Activated naive CD8-positive, alpha-beta T cell (primary cell): Measurements from ENCODE around the gene MOK.
"Not testable (repeated sequence)": the region's sequence is repeated elsewhere in the genome, so short reads cannot be mapped to it uniquely, and the experiment has no call there.

Experiments used
- H3K27ac Mint-ChIP-seq: one replicate; pipeline ENCODE4 v1.8.0; 2021; ENCODE audit warnings: mixed read lengths
- H3K27me3 Mint-ChIP-seq: one replicate; pipeline ENCODE4 v1.8.0; 2021; ENCODE audit warnings: mixed read lengths
- H3K36me3 Mint-ChIP-seq: one replicate; pipeline ENCODE4 v1.8.0; 2021; ENCODE audit warnings: mixed read lengths
- H3K4me1 Mint-ChIP-seq: one replicate; pipeline ENCODE4 v1.8.0; 2021; ENCODE audit warnings: low read depth, mixed read lengths
- H3K4me3 Mint-ChIP-seq: one replicate; pipeline ENCODE4 v1.8.0; 2021; ENCODE audit warnings: mild to moderate bottlenecking, mixed read lengths
- H3K9me3 Mint-ChIP-seq: one replicate; pipeline ENCODE4 v1.8.0; 2021; ENCODE audit warnings: low read depth, mixed read lengths

The MOK gene

DNA sequence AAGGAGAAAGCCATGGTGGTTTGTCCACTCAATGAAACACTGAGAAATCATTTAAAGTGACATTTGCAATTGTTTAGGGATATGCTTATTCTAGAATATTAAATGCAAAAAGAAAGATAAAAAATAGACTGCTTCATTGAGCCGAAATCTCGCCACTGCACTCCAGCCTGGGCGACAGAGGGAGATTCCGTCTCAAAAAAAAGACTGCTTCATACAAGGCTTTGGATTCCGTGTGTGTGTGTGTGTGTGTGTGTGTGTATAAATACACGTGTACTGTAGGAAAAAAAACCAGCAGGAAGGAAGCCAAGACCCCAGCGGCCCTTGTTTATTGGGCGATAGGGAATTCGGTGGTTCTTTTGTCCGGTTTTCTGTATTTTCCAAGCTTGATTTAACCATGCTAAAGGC lies 11.4 kb upstream of the MOK start:
- peak overlapping the region; percentile 91 for H3K27ac Mint-ChIP-seq
- no peaks in the 10 kb centered on the region for H3K36me3 Mint-ChIP-seq
- peaks cover 46% of the 10 kb centered on the region for H3K4me1 Mint-ChIP-seq
- H3K9me3 Mint-ChIP-seq: no peaks in the 10 kb centered on the region
- peak overlapping the region; percentile 94 for H3K4me3 Mint-ChIP-seq
- H3K27me3 Mint-ChIP-seq: no peaks in the 10 kb centered on the region

- H3K27ac Mint-ChIP-seq: no peak overlapping the region
- no peaks in the 10 kb centered on the region for H3K27me3 Mint-ChIP-seq
- no peaks in the 10 kb centered on the region for H3K36me3 Mint-ChIP-seq
- peak overlapping the region; percentile 87 for H3K4me3 Mint-ChIP-seq
- H3K9me3 Mint-ChIP-seq: no peaks in the 10 kb centered on the region
- peaks cover 41% of the 10 kb centered on the region for H3K4me1 Mint-ChIP-seq
Measured at GRCh38 chr14:102315121-102315520, 10.2 kb upstream of the MOK start.

- Mint-ChIP-seq H3K4me1 (peaks cover 40% of the 10 kb centered on the region), H3K27ac (peak overlapping the region; percentile 62), H3K9me3 (no peaks in the 10 kb centered on the region), H3K27me3 (no peaks in the 10 kb centered on the region), H3K4me3 (peak overlapping the region; percentile 87), H3K36me3 (no peaks in the 10 kb centered on the region)
Measured at GRCh38 chr14:102314242-102315011, 9.5 kb upstream of the MOK start.

- H3K36me3 Mint-ChIP-seq: no peaks in the 10 kb centered on the region
- no peaks in the 10 kb centered on the region for H3K9me3 Mint-ChIP-seq
- peaks cover 11% of the 10 kb centered on the region for H3K4me1 Mint-ChIP-seq
- H3K4me3 Mint-ChIP-seq: peak overlapping the region; percentile 97
- no peak overlapping the region for H3K27ac Mint-ChIP-seq
- no peaks in the 10 kb centered on the region for H3K27me3 Mint-ChIP-seq
Measured at GRCh38 chr14:102303664-102304063, 1.3 kb downstream of the MOK start.

DNA sequence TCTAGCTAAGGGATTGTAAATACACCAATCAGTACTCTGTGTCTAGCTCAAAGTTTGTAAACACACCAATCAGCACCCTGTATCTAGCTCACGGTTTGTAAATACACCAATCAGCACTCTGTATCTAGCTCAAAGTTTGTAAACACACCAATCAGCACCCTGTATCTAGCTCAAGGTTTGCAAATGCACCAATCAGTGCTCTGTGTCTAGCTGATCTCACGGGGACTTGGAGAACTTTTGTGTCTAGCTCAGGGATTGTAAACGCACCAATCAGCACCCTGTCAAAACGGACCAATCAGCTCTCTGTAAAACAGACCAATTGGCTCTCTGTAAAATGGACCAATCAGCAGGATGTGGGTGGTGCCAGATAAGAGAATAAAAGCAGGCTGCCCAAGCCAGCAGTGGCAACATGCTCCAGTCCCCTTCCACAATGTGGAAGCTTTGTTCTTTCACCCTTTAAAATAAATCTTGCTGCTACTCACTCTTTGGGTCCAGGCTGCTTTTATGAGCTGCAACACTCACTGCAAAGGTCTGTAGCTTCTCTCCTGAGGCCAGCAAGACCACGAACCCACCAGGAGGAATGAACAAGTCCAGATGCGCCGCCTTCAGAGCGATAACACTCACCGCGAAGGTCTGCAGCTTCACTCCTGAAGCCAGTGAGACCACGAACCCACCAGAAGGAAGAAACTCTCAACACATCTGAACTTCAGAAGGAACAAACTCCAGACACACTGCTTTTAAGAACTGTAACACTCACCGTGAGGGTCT lies 6.5 kb downstream of the MOK start:
- H3K4me3 Mint-ChIP-seq, H3K9me3 Mint-ChIP-seq, H3K36me3 Mint-ChIP-seq, H3K27ac Mint-ChIP-seq, H3K27me3 Mint-ChIP-seq, H3K4me1 Mint-ChIP-seq: not testable (repeated sequence)

DNA sequence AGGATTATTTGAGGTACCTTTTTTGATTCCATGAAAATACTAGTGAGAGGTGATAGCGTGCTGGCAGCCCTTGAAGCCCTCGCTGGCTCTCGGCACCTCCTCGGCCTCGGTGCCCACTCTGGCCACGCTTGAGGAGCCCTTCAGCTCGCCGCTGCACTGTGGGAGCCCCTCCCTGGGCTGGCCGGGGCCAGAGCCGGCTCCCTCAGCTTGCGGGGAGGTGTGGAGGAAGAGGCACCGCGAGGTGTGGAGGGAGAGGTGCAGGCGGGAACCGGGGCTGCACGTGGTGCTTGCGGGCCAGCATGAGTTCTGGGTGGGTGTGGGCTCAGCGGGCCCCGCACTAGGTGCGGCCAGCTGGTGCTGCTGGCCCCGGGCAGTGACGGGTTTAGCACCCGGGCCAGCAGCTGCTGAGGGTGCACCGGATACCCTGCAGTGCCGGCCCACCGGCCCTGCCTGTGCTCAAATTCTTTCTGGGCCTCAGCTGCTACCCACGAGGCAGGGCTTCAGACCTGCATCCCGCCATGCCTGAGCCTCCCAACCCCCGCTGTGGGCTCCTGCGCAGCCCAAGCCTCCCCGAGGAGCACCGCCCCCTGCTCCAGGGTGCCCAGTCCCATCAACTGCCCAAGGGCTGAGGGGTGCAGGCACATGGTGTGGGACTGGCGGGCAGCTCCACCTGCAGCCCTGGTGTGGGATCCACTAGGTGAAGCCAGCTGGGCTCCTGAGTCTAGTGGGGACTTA lies 7.4 kb downstream of the MOK start:
- Mint-ChIP-seq H3K27ac (no peak overlapping the region), H3K27me3 (no peaks in the 10 kb centered on the region), H3K9me3 (no peaks in the 10 kb centered on the region)

DNA sequence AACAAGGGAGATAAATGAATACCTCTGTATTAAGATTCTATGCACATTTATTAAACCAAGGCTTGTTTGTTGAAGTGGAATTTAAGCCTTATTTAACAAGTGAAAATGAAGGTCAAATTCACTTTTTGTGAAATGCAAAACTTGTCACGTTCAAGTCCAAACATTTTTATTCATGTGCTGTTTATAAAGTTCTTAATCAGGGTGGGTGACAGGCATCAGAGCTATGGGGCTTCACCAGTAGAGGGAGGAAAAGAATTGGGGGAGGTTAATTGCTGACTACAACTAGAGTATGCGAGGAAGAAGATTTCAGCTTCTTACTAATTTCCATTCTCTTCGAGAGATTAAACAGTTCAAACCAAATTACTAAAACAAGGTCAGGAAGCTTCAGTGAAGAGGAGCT lies 9.7 kb downstream of the MOK start:
- no peaks in the 10 kb centered on the region for H3K9me3 Mint-ChIP-seq
- H3K36me3 Mint-ChIP-seq: no peaks in the 10 kb centered on the region
- no peak overlapping the region for H3K27ac Mint-ChIP-seq
- H3K4me3 Mint-ChIP-seq: no peak overlapping the region
- H3K4me1 Mint-ChIP-seq: no peaks in the 10 kb centered on the region
- no peaks in the 10 kb centered on the region for H3K27me3 Mint-ChIP-seq

More for the DNA sequence above, 7.4 kb downstream of the MOK start:
- Mint-ChIP-seq H3K4me1 (no peaks in the 10 kb centered on the region), H3K36me3 (no peaks in the 10 kb centered on the region), H3K4me3 (no peak overlapping the region)

- H3K27me3 Mint-ChIP-seq: no peaks in the 10 kb centered on the region
- no peaks in the 10 kb centered on the region for H3K4me1 Mint-ChIP-seq
- H3K27ac Mint-ChIP-seq: no peak overlapping the region
- H3K9me3 Mint-ChIP-seq: no peaks in the 10 kb centered on the region
- no peaks in the 10 kb centered on the region for H3K36me3 Mint-ChIP-seq
- H3K4me3 Mint-ChIP-seq: no peak overlapping the region
Measured at GRCh38 chr14:102293781-102294180, 11.2 kb downstream of the MOK start.

DNA sequence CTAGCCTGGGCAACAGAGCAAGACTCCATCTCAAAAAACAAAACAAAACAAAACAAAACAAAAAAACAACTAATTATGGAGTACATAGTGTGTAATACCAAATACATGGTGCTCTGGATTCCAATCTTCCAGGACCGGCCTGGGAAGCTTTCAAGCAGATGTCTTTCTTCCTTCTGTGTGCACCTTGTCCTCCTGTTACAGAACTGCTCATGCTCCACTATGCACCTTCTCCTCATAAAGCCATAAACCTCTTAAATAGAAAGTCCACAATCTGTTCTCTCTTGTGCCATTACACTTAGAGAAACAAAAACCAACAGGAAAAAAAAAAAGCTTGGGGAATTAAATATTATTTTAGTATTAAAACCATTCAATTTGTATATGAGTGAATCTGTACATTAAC lies 12.5 kb downstream of the MOK start:
- H3K4me1 Mint-ChIP-seq: no peaks in the 10 kb centered on the region
- H3K9me3 Mint-ChIP-seq: no peaks in the 10 kb centered on the region
- no peaks in the 10 kb centered on the region for H3K27me3 Mint-ChIP-seq
- no peak overlapping the region for H3K4me3 Mint-ChIP-seq
- no peak overlapping the region for H3K27ac Mint-ChIP-seq
- peaks cover 3% of the 10 kb centered on the region for H3K36me3 Mint-ChIP-seq

DNA sequence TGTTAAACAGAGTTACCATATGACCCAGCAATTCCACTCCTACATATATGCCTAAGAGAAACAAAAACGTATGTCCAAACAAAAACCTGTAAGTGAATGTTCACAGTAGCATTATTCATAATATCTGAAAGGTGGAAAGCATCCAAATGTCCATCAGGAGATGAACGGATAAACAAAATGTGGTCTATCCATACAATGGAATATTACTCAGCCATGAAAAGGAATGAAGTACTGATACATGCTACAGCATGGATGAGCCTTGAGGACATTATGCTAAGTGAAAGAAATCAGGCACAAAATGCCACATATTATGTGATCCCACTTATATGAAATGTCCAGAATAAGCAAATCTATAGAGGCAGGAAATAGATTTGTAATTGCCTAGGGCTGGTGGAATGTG lies 16.8 kb downstream of the MOK start:
- no peaks in the 10 kb centered on the region for H3K4me1 Mint-ChIP-seq
- no peaks in the 10 kb centered on the region for H3K9me3 Mint-ChIP-seq
- no peak overlapping the region for H3K27ac Mint-ChIP-seq

DNA sequence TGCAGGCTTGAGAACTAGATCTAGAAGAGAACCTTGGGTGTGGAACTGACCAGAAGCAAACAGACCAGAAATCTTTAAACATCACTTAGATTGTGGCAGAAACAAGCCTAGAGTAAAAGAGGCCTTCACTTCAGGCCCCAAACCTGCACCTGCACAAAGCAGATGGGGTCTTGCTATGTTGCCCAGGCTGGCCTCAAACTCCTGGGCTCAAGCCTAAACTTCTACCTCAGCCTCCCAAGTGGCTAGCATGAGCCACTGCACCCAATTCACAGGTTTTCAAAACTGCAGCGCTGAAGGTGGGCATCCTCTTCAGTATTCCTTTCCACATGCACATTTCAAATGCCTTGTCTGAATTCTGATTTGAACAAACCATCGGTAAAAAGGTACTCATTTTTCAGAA lies 19.9 kb downstream of the MOK start:
- Mint-ChIP-seq H3K4me1 (no peaks in the 10 kb centered on the region), H3K27me3 (no peaks in the 10 kb centered on the region), H3K9me3 (no peaks in the 10 kb centered on the region)

More for the DNA sequence above, 16.8 kb downstream of the MOK start:
- Mint-ChIP-seq H3K36me3 (peaks cover 3% of the 10 kb centered on the region), H3K27me3 (no peaks in the 10 kb centered on the region), H3K4me3 (no peak overlapping the region)

GRCh38 chr14:102283631-102284129 lies 21.3 kb downstream of the MOK start:
- Mint-ChIP-seq H3K27ac (no peak overlapping the region), H3K4me3 (no peak overlapping the region), H3K36me3 (peaks cover 3% of the 10 kb centered on the region), H3K9me3 (no peaks in the 10 kb centered on the region), H3K27me3 (no peaks in the 10 kb centered on the region), H3K4me1 (no peaks in the 10 kb centered on the region)

More for the DNA sequence above, 19.9 kb downstream of the MOK start:
- H3K36me3 Mint-ChIP-seq: peaks cover 3% of the 10 kb centered on the region
- no peak overlapping the region for H3K27ac Mint-ChIP-seq
- no peak overlapping the region for H3K4me3 Mint-ChIP-seq

DNA sequence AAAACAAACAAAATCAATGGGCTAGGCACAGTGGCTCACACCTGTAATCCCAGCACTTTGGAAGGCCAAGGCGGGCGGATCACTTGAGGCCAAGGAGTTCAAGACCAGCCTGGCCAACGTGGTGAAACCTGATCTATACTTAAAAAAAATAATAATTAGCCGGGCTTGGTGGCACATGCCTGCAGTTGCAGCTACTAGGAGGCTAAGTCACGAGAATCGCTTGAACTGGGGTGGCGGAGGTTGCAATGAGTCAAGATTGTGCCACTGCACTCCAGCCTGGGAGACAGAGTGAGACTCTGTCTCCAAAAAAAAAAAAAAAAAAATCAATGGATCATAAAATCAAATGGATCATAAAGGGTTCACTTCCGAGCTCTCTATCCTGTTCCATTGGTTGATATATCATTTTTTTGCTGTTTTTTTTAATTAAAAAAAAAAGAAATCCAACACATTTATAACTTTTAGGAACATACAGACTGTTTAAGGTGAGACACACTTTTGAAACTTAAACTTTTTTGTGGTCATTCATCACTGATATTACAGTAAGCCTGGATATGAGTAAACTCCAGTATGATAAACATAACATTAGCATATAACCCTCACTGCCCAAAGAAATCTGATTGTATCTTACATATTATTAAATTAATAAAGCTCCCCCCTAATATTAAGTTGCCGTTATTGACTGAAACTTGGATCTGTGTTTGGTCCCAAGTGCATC lies 22.1 kb downstream of the MOK start:
- Mint-ChIP-seq H3K4me3 (no peak overlapping the region), H3K9me3 (no peaks in the 10 kb centered on the region), H3K4me1 (no peaks in the 10 kb centered on the region)

DNA sequence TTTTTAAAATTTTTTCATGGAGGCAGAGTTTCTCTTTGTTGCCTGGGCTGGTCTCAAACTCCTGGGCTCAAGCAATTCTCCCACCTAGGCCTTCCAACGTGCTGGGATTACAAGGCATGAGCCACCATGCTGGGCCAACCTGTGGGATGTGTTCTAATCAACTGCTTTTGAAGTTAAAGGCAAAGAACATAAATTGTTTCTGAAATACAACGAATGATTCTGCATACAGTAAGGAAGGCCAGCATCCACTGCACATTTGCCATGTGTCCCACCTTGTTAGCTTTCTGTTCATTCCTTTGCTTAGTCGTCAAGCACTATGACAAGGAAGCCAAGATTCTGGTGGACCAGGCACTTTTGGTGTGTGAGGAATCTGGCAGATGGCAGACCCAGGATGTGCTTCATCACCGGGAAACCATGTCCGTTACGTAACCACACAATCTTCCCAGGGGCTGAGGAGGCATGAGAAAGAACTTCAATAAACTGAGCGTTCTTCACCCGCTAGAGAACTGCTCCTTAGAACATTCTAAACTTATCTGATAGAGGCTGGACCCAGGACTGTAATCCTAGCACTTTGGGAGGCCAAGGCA lies 24.5 kb downstream of the MOK start:
- no peak overlapping the region for H3K4me3 Mint-ChIP-seq
- no peaks in the 10 kb centered on the region for H3K4me1 Mint-ChIP-seq
- H3K27me3 Mint-ChIP-seq: no peaks in the 10 kb centered on the region
- H3K27ac Mint-ChIP-seq: no peak overlapping the region
- no peaks in the 10 kb centered on the region for H3K9me3 Mint-ChIP-seq
- no peaks in the 10 kb centered on the region for H3K36me3 Mint-ChIP-seq

More for the DNA sequence above, 22.1 kb downstream of the MOK start:
- Mint-ChIP-seq H3K27me3 (no peaks in the 10 kb centered on the region), H3K36me3 (no peaks in the 10 kb centered on the region), H3K27ac (no peak overlapping the region)
